Ovary (tissue), 3 donors: ENCODE results near the gene JARID2.

ENCODE experiments used
- EP300 ChIP-seq: sonication (generic); formaldehyde crosslinking; IDR thresholded peaks from one replicate; pipeline ENCODE4 v1.6.1; 2017; ENCODE audit warnings: antibody characterized with exemption
- POLR2A ChIP-seq: fragments of 450-650 bp; IDR thresholded peaks from one replicate; pipeline ENCODE4 v1.6.1; 2017; ENCODE audit warnings: antibody characterized with exemption, mild to moderate bottlenecking, moderate library complexity
- TF ChIP-seq, protein P1 (sequence below), 3 donors: fragments of 450-650 bp in 2 of 3; fragments of 200-600 bp in 1 of 3; IDR thresholded peaks; one replicate each; pipeline versions ENCODE4 v1.5.1 to v1.8.0; 2016 to 2022; ENCODE audit warnings: antibody characterized with exemption in 3 of 3, mild to moderate bottlenecking in 1 of 3
- donor health status: DM: no; HTN: no; CAD: no.

DNA sequence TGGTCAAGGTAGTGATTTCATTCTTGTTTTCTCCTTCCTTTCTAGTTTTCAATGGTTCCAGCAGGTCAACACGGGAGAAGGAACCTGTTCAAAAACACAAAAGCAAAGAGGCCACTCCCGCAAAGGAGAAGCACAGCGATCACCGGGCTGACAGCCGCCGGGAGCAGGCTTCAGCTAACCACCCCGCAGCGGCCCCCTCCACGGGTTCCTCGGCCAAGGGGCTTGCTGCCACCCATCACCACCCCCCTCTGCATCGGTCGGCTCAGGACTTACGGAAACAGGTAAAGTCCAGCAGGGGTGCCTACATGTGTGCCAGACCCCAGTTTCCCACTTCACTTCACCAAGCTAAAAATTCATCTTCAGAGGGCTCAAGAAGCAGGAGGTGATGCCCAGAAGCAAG lies 241.4 kb downstream of the JARID2 start:
- TF ChIP-seq, protein P1, sequence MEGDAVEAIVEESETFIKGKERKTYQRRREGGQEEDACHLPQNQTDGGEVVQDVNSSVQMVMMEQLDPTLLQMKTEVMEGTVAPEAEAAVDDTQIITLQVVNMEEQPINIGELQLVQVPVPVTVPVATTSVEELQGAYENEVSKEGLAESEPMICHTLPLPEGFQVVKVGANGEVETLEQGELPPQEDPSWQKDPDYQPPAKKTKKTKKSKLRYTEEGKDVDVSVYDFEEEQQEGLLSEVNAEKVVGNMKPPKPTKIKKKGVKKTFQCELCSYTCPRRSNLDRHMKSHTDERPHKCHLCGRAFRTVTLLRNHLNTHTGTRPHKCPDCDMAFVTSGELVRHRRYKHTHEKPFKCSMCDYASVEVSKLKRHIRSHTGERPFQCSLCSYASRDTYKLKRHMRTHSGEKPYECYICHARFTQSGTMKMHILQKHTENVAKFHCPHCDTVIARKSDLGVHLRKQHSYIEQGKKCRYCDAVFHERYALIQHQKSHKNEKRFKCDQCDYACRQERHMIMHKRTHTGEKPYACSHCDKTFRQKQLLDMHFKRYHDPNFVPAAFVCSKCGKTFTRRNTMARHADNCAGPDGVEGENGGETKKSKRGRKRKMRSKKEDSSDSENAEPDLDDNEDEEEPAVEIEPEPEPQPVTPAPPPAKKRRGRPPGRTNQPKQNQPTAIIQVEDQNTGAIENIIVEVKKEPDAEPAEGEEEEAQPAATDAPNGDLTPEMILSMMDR (IDR thresholded peaks at IDR 0.05) = no peak
- TF ChIP-seq EP300 = no peak
- no peak for TF ChIP-seq POLR2A
